Measurements from ENCODE around the gene ARL13B. TPM values are rescaled to one million over a fixed set of nuclear protein-coding genes. Genes with fewer than 3 reads are reported as not detected.

The ARL13B gene
- total and polyA plus RNA-seq, 2 of the 8 experiments (the other 6 are each of a cell fraction or from before 2014, with no cell fraction given) = 1.5 to 12.7 TPM

- CTCF ChIA-PET (ENCODE audit: partially characterized antibody) = interaction anchor here (0.6 to 0.8 kb wide), 2 partner anchors 9 to 27 kb away, joined by 3 to 4 read pairs; no protein-coding TSS in a partner anchor
- TF ChIP-seq KDM5A (IDR thresholded peaks at IDR 0.05; ENCODE audit: low read length) (no peak), PHF8 (conservative IDR thresholded peaks at IDR 0.05; ENCODE audit: low read depth, low read length) (no peak), JUN (IDR thresholded peaks at IDR 0.05; ENCODE audit: low read depth, low read length) (no peak), TBP (IDR thresholded peaks at IDR 0.05; ENCODE audit: low read depth, low read length) (no peak), GABPA (IDR thresholded peaks at IDR 0.05; ENCODE audit: borderline replicate concordance, insufficient read depth, low read length) (no peak), ASH2L (IDR thresholded peaks at IDR 0.05; ENCODE audit: low read length) (no peak), SP2 (IDR thresholded peaks at IDR 0.05; ENCODE audit: low read length) (no peak), POU5F1 (IDR thresholded peaks at IDR 0.05; ENCODE audit: low read depth, low read length) (no peak), BACH1 (IDR thresholded peaks at IDR 0.05; ENCODE audit: low read length) (no peak), NANOG (IDR thresholded peaks at IDR 0.05; ENCODE audit: insufficient read depth, low read depth, low read length, poor library complexity, severe bottlenecking) (no peak), CBX8 (IDR thresholded peaks at IDR 0.05; ENCODE audit: borderline replicate concordance, low read depth, low read length) (no peak), HDAC2 (IDR thresholded peaks at IDR 0.05; ENCODE audit: borderline replicate concordance in 1 of 2, low read depth in 2 of 2, low read length in 2 of 2) (no peak), GTF2F1 (IDR thresholded peaks at IDR 0.05; ENCODE audit: borderline replicate concordance, low read depth, low read length) (no peak), EP300 (IDR thresholded peaks at IDR 0.05; ENCODE audit: borderline replicate concordance in 1 of 2, low read depth in 2 of 2, low read length in 2 of 2) (no peak), POLR2A (IDR thresholded peaks at IDR 0.05; ENCODE audit: control extremely low read depth in 1 of 2, low read depth in 2 of 2, low read length in 2 of 2) (no peak)
Measured at GRCh38 chr3:93961489-93961888, 18.5 kb upstream of the ARL13B start.

More at GRCh38 chr3:93961489-93961888, 18.5 kb upstream of the ARL13B start:
- WGBS, 2 experiments (ENCODE audit: extremely low coverage in 1 of 2, insufficient coverage in 1 of 2, insufficient read length in 1 of 2, insufficient replicate concordance in 2 of 2, low coverage in 1 of 2, low lambda C conversion rate in 2 of 2, missing lambda C conversion rate in 1 of 2) = 79% methylated on average over 1 of the region's 1 CpG; no CpG with 5 or more reads in 1 of the 2 experiments
- no peaks in the 10 kb centered on the region for H3K36me3 ChIP-seq (ENCODE audit: control insufficient read depth in 2 of 4, insufficient read depth in 4 of 4, low read length in 3 of 4)
- H2BK12ac ChIP-seq (ENCODE audit: low read depth, low read length) = no peak overlapping the region
- no peak overlapping the region for H2BK15ac ChIP-seq (ENCODE audit: low read length)
- no peak overlapping the region for H2BK120ac ChIP-seq (replicated peaks; ENCODE audit: low read depth, low read length)
- no peak overlapping the region for H4K91ac ChIP-seq (replicated peaks; ENCODE audit: insufficient read length, low read length)
- peaks cover 13 to 20% of the 10 kb centered on the region in 2 experiments; a peak in 2 of 4 replicates for H3K9me3 ChIP-seq (ENCODE audit: insufficient read depth in 2 of 2, low read depth in 1 of 2, low read length in 1 of 2)
- no peak overlapping the region for H4K5ac ChIP-seq (ENCODE audit: insufficient read length, low read depth, low read length)
- no peaks in the 10 kb centered on the region for H3K23me2 ChIP-seq (ENCODE audit: low read depth, low read length)
- H3K79me2 ChIP-seq (ENCODE audit: control insufficient read depth in 1 of 2, insufficient read depth in 2 of 2, low read length in 2 of 2) = no peaks in the 10 kb centered on the region
- no peak overlapping the region for H4K8ac ChIP-seq (ENCODE audit: extremely low read depth, insufficient read depth, low read length)
- H4K20me1 ChIP-seq (replicated peaks in 1 of 2; ENCODE audit: control insufficient read depth in 1 of 2, insufficient read depth in 2 of 2, low read length in 2 of 2) = no peaks in the 10 kb centered on the region
- peak overlapping the region in 1 of 4 experiments; percentile 34; a peak in 1 of 7 replicates for H3K9ac ChIP-seq (replicated peaks in 1 of 4; ENCODE audit: extremely low read depth in 1 of 4, low read depth in 3 of 4, low read length in 3 of 4)
- H2AFZ ChIP-seq (ENCODE audit: low read length) = no peak overlapping the region
- FAIRE-seq = no peak
- DNase-seq (ENCODE audit: low read depth in 1 of 2, low spot score in 2 of 2) = no peak
- H3K79me1 ChIP-seq (ENCODE audit: low read depth, low read length) = no peaks in the 10 kb centered on the region
- H3K56ac ChIP-seq (replicated peaks; ENCODE audit: insufficient read length, low read depth, low read length) = no peak overlapping the region
- H2BK5ac ChIP-seq (ENCODE audit: low read depth, low read length) = no peak overlapping the region
- no peak overlapping the region for H3K27ac ChIP-seq (ENCODE audit: low read depth, low read length)
- no peaks in the 10 kb centered on the region for H3K4me1 ChIP-seq (replicated peaks in 1 of 4; ENCODE audit: control insufficient read depth in 3 of 4, insufficient read depth in 4 of 4, low read length in 3 of 4)
- no peak overlapping the region for H3K18ac ChIP-seq (ENCODE audit: extremely low read depth, low read length)
- POLR2A ChIA-PET (ENCODE audit: partially characterized antibody) = no interaction called here
- no peak overlapping the region for H2BK20ac ChIP-seq (ENCODE audit: low read length)
- no peak overlapping the region for H3K14ac ChIP-seq (ENCODE audit: insufficient read length)
- H3K4me2 ChIP-seq (ENCODE audit: insufficient read depth in 1 of 2, low read depth in 2 of 2, low read length in 2 of 2) = no peak overlapping the region
- H3K27me3 ChIP-seq (replicated peaks in 1 of 4; ENCODE audit: control insufficient read depth in 3 of 4, extremely low read depth in 1 of 4, insufficient read depth in 3 of 4, low read length in 3 of 4) = no peaks in the 10 kb centered on the region
- no peak overlapping the region for H3K4me3 ChIP-seq (ENCODE audit: extremely low read depth in 1 of 4, insufficient read depth in 2 of 4, low read depth in 3 of 4, low read length in 4 of 4)
- no peak overlapping the region for H3K4ac ChIP-seq (replicated peaks; ENCODE audit: insufficient read length, low read depth, low read length)
- H3K23ac ChIP-seq (ENCODE audit: insufficient read length) = no peak overlapping the region
- H2AK5ac ChIP-seq (ENCODE audit: low read depth, low read length) = no peak overlapping the region
